Renal cortex interstitium (tissue), 11 donors: ENCODE results near the gene LSG1. TPM values are rescaled to one million over a fixed set of nuclear protein-coding genes. Genes with fewer than 3 reads are reported as not detected.
"Not testable (repeated sequence)": the region's sequence is repeated elsewhere in the genome, so short reads cannot be mapped to it uniquely, and the experiment has no call there.

Experiments
- DNase-seq, 11 donors: peaks; one replicate each; pipeline ENCODE4 v3.0.0-alpha.2; 2013; ENCODE audit warnings: low read depth in 9 of 11, low spot score in 4 of 11; ENCODE audit errors: extremely low read depth in 1 of 11
- polyA plus RNA-seq, 3 donors: library from polyadenylated mRNA; unstranded; fragments of 120-200 nt; gene quantifications; one replicate each; pipeline ENCODE4 v1.2.1, GENCODE V29; 2013; ENCODE audit not compliant: insufficient read length in 3 of 3

LSG1 gene
- polyA plus RNA-seq, 3 donors: 32.6 to 46.1 (median 46.1) TPM

- DNase-seq: not testable (repeated sequence)
These were observed 66.7 kb downstream of the LSG1 start for GRCh38 chr3:194605314-194605713.

DNA sequence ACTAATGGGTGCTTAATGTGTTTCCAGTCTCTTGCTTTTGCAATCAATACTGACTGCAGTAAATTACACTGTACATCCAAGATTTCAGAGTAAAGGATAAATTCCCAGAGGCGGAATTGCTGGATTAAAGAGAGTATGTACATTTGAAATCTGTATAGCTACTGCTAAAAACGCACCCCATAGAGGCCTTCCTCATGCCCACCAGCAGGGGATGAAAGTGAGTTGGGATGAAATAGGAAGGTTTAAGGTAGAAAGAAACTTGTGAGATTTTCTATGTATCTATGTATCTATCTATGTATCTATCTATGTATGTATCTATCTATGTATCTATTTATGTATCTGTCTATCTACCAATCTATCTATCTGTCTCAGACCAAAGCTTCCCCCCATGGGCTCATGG lies 67.2 kb downstream of the LSG1 start:
- DNase-seq: no peak

DNA sequence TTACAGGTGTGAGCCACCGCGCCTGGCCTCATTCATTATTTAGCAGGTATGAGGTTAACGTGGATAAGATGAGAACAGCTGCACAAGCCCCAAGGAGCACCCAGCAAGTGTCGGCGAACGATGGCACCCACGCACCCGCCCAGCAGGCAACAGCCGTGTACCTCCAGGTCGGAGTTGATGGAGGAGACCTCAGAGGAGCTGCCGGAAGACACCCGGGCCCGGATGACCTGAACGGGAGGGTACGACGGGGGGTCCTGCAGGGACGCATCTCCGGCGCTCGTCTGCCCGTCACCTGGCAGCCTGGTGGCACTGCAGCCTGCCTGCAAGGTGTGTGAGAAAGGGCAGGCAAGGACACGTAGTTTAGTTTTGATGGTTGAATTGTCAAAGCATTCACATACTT lies 67.9 kb downstream of the LSG1 start:
- DNase-seq: no peak

- DNase-seq: peak; percentile 41 to 76 (median 57)
These were observed 69.3 kb downstream of the LSG1 start for GRCh38 chr3:194602669-194603171.

- DNase-seq: no peak
These were observed 73.0 kb downstream of the LSG1 start for GRCh38 chr3:194598771-194599557.

GRCh38 chr3:194596906-194597305 lies 75.1 kb downstream of the LSG1 start:
- DNase-seq: no peak

GRCh38 chr3:194592798-194593752 lies 78.9 kb downstream of the LSG1 start:
- DNase-seq: no peak

Other genes with a start within 250 kb of the LSG1 start
- 100 to 1,000 TPM in 2 of 3 donors, 10 to 100 TPM in 1; 94.1 to 114 (median 106) TPM for gene ATP13A3, start 185.2 kb downstream of the LSG1 start, polyA plus RNA-seq
- 10 to 100 TPM; 18.7 to 23.1 (median 19.0) TPM for gene TMEM44, start 38.8 kb downstream of the LSG1 start, polyA plus RNA-seq
- 1 to 10 TPM; 5.6 to 8.9 (median 8.4) TPM for gene FAM43A, start 13.7 kb upstream of the LSG1 start, polyA plus RNA-seq